ENCODE data around the gene CYBRD1. TPM values are rescaled to one million over a fixed set of nuclear protein-coding genes. Genes with fewer than 3 reads are reported as not detected.
A peak's percentile ranks its signal among the peaks of the same experiment; 100 is the strongest.

The CYBRD1 gene
- total RNA-seq, 1 donor from 2014 or later: 10.2 TPM

DNA sequence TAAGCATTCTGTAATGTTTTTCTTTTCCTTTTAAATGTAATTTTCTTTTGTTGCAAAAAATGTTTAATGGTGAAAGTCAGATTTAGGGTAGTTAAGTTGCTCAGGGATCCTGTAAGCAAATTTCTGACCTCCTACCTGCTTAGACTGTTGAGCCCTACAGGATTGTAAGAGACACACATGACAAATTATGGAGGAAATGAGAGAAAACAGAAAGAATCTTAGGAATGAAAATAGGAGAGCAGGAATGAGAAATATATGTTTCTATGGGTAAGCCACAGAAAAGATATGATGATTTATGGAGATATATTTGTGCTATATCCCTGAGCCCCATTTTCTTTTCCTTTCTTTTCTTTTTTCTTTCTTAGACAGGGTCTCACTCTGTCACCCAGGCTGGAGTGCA lies 28.3 kb downstream of the CYBRD1 start:
- DNase-seq (ENCODE audit: low spot score in 2 of 2) (no peak), FAIRE-seq (no peak)

DNA sequence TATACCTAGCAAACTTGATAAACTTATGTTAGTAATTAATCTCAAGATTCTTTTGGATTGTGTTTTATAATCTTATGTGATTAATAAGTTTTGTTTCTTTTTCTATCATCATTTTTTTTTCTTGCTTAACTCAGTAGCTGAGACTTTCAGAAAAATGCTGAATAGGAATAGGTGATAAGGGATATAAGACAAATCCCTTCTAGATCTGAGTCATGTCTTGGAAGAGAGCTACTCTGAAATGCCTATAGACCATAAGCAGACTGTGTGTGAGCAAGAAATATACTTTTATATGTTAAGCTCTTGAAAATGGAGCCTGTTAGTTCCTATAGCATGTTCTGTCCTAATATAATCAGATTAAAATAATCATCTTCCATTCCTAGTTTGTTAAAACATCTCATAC lies 29.6 kb downstream of the CYBRD1 start:
- FAIRE-seq: no peak

DNA sequence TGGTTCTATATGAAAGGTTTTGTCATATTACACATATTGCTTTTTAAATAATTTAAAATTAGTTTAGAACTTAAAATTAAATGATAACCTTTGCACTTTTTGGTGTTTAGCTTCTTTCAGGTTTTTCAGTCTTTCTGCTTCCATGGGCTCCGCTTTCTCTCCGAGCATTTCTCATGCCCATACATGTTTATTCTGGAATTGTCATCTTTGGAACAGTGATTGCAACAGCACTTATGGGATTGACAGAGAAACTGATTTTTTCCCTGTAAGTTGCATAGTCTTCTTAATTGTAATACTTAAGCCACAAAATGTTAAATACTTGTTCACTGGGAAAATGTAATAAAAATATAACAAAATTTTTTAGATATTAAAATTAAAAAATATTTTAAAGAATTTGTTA lies 31.0 kb downstream of the CYBRD1 start:
- FAIRE-seq (no peak), DNase-seq (ENCODE audit: low spot score in 2 of 2) (no peak)

More for the DNA sequence above, 29.6 kb downstream of the CYBRD1 start:
- no peak for DNase-seq (ENCODE audit: low spot score in 2 of 2)

DNA sequence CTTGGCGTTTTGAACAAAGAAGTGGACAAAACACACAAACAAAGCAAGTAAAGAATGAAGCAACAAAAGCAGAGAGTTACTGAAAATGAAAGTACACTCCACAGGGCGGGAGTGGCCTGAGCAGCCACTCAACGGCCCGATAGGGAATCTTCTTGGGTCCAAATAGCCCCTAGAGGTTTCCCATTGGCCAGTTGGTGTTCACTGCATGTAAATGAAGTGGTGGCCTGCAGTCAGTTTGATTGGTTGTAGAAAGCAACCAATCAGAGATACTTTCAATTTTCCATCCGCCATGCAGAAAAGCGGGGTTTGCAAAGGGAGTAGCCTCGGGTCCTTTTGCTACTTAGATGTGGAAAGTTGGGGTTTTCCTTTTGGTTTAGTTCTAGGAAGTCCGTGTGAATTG lies 31.6 kb downstream of the CYBRD1 start:
- no peak for DNase-seq (ENCODE audit: low spot score in 2 of 2)

DNA sequence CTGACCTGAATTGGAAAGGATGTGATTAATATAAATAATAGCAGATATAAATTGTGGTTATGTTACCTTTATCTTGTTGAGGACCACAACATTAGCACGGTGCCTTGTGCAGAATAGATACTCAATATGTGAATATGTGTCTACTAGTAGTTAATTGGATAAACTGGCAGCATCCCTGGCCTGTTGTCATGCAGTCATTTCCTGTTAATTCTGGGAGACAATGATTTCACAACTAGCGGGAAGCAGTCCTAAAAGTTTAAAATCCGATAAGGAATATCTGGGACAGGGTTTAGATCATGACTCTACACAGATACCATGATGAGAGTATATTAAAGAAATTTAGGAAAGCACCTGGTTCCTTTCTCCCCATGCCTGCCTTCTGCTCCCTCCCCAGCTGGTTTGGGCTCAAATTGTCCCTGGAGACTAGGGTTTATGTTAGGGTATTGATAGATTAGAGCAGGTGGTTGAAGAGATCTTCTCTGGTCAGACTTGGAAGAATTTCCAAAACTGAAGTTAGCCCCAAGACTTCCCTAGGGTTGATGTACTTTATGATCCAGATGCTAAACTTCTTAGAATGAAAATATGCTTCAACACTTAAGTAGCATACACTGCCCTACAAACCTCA lies 32.8 kb downstream of the CYBRD1 start:
- FAIRE-seq (no peak), DNase-seq (ENCODE audit: low spot score in 2 of 2) (no peak)

More for the DNA sequence above, 31.6 kb downstream of the CYBRD1 start:
- FAIRE-seq: no peak

DNA sequence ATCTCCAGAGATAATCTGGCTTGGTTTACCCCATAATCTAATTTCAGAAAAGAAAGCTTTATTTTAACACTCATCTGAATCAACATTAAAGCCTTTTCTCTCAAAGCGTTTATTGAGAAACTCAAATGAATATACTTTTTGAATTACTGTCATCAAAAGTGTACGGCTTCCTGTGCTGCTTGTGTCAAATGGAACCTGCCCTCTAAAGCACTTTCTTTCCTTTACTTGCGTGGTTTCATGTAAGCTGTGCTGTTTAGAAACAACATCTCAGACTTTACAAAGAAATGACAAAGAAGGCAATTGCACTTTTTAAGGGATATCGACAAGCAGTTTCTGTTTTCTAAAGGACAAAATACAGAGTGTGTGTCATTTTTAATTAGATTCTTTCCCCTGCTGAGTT lies 35.1 kb downstream of the CYBRD1 start:
- FAIRE-seq: no peak
- no peak for DNase-seq (ENCODE audit: low spot score in 2 of 2)

DNA sequence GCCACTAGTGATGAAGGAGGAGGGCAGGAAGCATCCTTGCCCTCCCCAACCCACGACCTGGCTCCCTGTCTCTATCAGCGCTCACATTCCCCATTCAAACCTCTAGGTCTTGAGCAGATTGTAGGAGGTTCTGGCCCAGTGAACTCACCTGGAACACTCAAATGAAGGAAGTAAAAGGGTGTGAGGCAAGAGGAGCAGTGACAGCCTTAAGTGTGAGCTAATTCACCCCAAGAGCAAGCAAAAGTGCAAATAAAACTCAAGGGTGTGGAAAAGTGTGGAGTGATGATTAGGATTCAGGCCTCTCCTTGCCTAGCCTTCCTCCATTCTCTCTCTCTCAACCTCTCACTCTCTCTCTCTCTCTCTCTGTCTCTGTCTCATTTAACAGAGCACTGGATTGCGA lies 41.0 kb downstream of the CYBRD1 start:
- FAIRE-seq (no peak), DNase-seq (ENCODE audit: low spot score in 2 of 2) (no peak)

DNA sequence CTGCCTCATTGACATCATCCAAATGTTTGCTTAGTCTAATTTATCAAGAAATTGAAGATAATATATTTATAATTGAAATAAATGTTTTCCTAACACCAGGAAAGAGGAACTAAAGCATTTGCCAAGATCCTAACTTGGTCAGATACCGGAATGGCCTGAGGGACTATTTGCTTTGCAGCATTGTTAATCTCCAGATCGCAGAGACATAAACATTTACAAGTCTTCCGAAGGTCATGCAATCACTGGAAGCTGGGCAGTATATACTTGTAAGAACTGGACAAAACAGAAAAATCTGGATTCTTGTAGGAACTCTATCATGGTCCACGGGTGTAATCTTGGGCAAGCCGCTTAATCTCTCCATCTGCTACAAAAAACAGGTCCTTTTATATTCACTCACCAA lies 42.2 kb downstream of the CYBRD1 start:
- DNase-seq (ENCODE audit: low spot score in 2 of 2) (no peak), FAIRE-seq (no peak)

DNA sequence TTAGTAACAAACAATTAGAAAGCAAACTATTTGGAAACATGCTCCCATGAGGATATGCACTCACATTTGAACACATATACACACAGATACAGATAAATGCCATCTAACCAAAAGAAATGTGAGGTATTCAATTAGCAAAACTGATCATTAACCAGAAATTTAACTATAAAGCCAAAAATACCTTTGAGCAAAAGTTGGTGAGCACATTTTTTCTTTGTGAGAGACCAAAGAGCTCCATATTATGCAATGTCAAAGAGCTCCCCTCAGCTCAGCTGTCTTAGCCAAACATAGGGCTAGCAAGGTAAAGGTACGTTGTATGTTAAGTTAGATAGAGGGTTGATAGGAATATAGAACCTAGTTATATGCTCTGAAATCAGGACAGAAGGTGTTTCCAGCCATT lies 43.8 kb downstream of the CYBRD1 start:
- no peak for DNase-seq (ENCODE audit: low spot score in 2 of 2)
- FAIRE-seq: no peak

DNA sequence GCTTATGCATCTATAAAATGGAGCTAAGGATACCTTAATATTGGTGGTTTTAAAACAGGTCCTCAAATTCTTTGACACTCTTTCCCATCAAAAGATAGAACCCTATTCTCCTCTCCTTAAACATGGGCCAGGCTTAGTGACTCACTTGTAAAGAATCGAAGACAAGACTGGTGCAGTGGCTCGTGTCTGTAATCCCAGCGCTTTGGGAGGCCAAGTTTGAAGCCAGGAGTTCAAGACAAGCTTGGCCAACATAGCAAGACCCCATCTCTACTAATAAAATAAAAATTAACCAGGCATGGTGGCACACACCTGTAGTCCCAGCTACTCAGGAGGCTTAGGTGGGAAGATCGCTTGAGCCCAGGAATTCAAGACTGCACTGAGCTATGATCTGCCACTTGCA lies 44.5 kb downstream of the CYBRD1 start:
- no peak for FAIRE-seq
- no peak for DNase-seq (ENCODE audit: low spot score in 2 of 2)

DNA sequence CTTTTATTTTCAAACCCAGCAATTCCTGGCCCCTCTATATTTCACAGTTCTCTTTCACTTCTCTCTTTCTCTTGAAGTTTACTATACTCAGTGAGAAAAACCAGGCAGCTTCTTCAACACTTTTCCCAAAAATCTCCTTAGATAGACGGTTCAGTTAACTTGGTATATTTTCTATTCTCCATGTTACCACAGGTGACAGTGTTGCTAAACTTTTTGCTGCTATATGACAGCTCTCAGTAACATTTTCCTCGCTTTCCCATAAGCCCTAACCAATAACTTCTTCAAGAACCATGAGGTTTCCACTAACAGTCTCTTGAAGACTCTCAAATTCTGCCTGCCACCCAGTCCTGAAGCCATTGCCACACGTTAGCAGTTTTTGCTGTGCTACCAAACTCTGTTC lies 45.8 kb downstream of the CYBRD1 start:
- DNase-seq (ENCODE audit: low spot score in 2 of 2): no peak
- no peak for FAIRE-seq

DNA sequence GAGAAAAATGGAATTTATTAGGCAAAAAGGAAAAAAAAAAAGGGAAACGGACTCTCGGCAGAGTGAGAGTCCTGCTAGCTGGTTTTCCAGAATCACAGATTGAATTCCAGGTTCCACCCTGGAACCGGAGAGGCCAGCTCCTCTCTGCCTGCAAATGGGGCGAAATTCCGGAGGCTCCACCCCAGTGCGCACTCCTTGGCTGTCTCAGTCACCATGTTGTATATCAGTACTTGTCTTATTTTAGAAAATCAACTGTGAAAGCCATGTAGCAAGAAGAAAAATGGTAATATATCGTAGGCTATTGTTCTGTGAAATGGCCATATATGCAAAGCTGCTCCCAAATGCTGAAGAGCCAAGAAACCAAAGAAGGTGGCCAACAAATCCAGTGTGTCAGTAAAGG lies 49.4 kb downstream of the CYBRD1 start:
- no peak for FAIRE-seq
- no peak for DNase-seq (ENCODE audit: low spot score in 2 of 2)

DNA sequence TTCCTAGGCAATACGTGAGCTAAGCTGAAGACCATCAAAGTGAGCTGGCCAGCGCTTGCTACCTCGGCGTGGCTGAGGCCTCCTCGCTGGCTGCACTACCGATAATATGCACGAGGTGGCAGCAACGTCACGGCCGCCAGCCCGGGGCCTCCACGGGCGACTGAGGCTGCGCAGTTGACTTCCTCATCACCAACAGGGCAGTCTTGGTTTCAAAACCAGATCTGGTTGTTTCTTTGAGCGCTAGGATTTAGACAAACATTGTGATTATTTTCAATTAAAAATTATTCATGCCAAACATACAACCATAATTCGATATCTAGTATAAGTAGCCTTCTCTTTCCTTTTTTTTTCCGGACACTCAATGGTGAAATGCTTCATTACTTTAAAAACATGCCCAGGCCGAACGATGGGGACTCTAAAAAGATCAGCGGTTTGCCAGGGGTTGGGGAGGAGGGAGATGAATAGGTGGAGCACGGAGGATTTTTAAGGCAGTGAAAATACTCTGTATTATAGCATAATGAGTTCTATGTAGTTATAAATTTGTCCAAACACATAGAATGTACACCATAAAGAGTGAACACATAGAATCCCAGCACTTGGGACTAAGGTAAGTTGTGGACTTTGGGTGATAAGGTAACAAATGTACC lies 52.0 kb downstream of the CYBRD1 start:
- DNase-seq (ENCODE audit: low spot score in 2 of 2) (peak; percentile 34 to 70), FAIRE-seq (no peak)

DNA sequence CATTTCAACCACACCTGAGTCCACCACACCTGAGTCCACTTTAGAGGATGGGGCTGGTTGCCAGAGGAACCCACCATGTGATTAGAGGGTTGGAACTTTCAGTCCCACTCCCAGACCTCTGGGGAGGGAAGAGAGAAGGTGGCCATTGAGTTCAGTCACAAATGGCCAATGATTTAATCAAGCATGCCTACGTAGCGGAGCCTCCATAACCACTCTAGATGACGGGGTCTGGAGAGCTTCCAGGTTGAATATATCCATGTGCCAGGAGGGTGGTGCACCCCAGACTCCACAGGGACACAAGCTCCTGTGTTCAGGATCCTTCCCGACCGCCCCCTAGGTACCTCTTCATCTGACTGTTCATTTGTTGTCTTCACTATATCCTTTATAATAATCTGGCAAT lies 53.3 kb downstream of the CYBRD1 start:
- FAIRE-seq (no peak), DNase-seq (ENCODE audit: low spot score in 2 of 2) (no peak)

DNA sequence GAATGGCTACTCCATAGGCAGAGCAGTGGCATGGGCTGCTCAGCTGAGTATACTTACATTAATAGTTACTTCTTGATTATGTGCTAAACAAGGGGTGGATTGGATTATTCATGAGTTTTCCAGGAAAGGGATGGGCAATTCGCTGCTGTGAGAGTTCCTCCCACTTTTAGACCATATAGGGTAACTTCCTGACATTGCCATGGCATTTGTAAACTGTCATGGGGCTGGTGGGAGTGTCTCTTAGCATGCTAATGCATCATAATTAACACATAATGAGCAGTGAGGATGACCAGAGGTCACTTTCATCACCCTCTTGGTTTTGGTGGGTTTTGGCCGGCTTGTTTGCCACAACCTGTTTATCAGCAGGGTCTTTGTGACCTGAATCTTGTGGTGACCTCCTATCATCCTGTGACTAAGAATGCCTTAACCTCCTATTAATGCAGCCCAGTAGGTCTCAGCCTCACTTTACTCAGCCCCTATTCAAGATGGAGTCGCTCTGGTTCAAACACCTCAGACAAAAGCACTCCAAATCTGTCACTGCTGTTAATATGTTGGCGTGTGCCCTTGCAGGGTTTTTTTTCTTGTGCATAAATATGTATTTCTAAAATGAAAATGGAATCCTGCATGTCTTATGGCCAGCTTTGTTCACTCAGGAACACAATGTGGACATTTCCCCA lies 56.0 kb downstream of the CYBRD1 start:
- DNase-seq (ENCODE audit: low spot score in 2 of 2) (no peak), FAIRE-seq (no peak)

DNA sequence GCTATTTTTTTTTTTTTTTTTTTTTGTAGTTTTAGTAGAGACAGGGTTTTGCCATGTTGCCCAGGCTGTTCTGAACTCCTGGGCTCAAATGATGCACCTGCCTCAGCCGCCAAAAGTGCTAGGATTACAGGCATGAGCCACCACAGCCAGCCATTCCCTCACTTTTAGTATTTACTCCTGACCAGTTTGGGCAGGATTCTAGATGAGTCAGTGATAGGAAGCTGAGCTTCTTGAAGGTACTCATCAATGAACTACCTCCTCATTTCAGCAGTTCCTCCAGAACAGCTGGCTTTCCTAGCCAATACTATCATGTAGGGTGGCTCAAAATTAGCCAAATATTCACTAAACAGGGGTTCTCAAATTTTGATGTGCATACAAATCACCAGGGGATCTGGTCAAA lies 57.2 kb downstream of the CYBRD1 start:
- DNase-seq (ENCODE audit: low spot score in 2 of 2) (no peak), FAIRE-seq (no peak)

DNA sequence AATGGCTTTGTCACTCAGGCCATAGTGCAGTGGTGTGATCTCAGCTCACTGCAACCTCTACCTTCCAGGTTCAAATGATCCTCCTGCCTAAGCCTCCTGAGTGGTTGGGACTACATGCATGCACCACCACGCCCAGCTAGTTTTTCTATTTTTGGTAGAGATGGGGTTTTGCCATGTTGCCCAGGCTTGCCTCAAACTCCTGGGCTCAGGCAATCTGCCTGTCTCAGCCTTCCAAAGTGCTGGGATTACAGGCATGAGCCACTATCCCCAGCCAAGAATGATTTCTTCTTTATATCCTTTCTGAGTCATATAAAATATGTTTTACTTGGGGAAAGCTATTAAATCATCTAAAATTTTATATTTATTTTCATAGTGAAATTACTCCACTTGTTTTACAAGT lies 61.3 kb downstream of the CYBRD1 start:
- FAIRE-seq: no peak
- DNase-seq (ENCODE audit: low spot score in 2 of 2): no peak

DNA sequence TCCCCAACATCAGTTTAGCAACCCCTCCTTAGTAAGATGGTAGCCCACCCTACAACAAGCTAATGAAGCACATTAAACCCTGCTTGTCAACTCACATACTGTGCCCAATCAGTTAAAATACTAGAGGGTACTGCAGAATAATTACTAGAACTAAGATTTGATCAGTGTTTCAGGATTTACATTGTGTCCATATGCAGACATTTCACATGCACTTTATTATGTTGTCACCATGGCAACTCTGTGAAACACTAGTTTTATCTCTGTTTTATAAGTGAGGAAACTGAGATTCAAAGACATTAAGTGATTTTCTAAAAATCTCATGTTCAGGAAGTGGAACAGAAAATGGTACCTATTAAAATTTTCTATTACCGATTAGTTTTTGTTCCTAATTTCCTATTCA lies 61.7 kb downstream of the CYBRD1 start:
- no peak for DNase-seq (ENCODE audit: low spot score in 2 of 2)

DNA sequence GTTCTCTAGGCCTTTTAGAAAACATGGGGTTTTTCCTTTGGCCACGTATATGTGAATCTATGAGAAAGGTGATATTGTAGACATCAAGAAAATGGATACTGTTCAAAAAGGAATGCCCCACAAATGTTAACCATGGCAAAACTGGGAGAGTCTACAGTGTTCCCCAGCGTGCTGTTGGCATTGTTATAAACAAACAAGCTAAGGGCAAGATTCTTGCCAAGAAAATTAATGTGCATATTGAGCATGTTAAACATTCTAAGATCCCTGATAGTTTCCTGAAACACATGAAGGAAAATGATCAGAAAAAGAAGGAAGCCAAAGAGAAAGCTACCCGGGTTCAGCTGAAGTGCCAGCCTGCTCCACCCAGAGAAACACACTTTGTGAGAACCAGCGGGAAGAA lies 64.9 kb downstream of the CYBRD1 start:
- DNase-seq (ENCODE audit: low spot score in 2 of 2): no peak
- no peak for FAIRE-seq

More for the DNA sequence above, 61.7 kb downstream of the CYBRD1 start:
- FAIRE-seq: no peak

DNA sequence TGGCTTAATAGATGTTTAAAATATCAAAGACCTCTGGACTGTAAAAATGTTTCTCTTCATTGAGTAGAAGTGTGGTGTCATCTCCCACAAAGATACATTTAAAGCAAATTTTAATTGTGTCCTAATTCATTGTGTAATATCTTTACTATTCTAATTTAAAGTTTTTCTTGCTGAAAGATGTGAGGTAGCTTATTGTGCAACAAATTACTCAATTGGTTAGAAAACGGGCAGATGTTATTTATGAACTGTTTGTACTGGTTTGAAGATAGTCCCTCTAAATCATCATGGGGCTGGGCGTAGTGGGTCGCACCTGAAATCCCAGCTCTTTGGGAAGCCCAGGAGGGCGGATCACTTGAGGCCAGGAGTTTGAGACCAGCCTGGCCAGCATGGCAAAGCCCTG lies 65.3 kb downstream of the CYBRD1 start:
- DNase-seq (ENCODE audit: low spot score in 2 of 2) (no peak), FAIRE-seq (no peak)

DNA sequence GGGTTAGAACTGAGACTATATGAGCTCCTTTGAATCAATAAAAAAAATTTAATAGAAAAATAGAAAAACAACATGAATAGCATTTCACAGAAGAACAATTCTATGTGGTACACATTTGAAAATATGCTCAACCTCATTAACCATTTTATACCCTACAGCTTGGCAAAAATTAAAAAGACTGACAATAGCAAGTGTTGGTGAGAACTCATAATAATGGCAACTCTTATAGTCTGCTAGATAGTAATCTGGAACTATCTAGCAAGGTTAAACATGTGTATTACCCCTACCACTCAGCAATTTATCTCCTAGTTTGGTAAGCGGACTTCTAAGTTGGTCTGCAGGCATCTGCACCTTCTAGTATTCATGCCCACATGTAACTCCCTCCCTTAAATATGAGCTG lies 67.8 kb downstream of the CYBRD1 start:
- no peak for FAIRE-seq
- DNase-seq (ENCODE audit: low spot score in 2 of 2): no peak

DNA sequence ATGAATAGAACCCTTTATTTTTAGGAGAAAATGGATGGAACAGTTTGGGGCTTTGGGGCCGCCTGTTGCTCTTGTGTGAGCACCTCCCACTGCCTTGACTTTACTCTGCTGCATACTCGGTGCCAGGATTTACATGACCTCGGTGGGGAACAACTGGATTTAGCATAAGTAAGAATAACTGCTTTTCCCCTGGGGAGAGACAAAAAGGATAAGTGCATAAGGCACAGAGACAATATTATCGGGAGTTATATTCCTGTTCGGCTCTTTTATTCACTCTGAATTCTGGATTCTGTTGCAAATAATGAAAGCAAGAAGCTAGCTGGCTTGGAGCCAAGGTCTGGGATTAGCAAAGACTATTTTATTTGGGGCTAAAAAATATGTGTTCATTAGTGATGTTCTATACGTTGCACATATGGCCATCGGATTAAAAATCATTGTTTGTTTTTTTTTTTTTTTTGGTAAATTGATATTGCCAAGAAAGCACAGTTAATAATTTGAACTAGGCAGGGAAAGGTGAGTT lies 69.8 kb downstream of the CYBRD1 start:
- FAIRE-seq (no peak), DNase-seq (ENCODE audit: low spot score in 2 of 2) (no peak)
